Left renal pelvis (tissue), 4 donors: Measurements from ENCODE around the gene PAX1. TPM values are rescaled to one million over a fixed set of nuclear protein-coding genes. Genes with fewer than 3 reads are reported as not detected.
A peak's percentile ranks its signal among the peaks of the same experiment; 100 is the strongest.

Experiments
- DNase-seq, 4 donors: peaks; one replicate each; pipeline ENCODE4 v3.0.0-alpha.2; 2013; ENCODE audit warnings: low read depth in 4 of 4, low spot score in 3 of 4
- polyA plus RNA-seq, 4 donors: library from polyadenylated mRNA; unstranded; fragments of 120-200 nt; gene quantifications; one replicate each; pipeline ENCODE4 v1.2.1, GENCODE V29; 2013; ENCODE audit not compliant: insufficient read length in 4 of 4

Gene PAX1
- polyA plus RNA-seq = 1 to 10 TPM in 1 of 4 donors, under 1 TPM in 1, not detected in 2; 0.14 to 3.0 TPM

DNA sequence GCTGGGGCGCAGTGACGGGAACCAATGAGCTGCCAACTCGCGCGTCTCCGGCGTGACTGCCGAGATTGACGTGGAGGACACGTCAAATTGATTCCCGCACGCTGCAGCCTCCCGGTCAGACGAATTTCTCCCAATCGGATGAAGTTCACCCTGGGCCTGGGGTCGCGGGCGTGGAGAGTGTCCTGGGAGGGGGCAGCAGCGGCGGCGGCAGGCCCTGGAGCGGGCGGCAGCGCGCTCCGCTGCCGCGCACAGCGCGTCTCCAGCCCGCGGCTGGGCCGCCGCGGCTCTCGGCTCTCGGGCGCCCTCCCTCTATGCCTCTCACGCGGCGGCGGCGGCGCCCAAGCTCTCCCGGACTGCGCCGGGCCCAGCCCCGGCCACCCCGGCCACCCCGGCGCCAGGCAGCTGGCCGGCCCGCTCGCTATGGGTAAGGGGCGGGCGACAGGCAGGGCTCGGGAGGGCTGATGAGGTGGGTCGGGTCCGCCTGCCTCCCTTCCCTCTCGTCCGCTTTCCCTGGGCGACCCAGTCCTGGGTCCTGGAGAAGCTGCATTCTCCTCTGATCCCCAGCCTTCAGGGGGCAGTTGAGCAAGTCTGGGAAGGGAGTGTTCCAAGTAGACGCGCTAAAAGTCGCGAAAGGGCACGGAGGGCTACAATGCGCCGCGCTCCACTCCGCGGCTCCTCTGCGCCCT, at the start of gene PAX1:
Gene PAX1, plus strand, starts transcription at position 90 of the 686 bp plus-strand sequence. Its CDS starts 49 bp downstream, at position 139.
- no peak for DNase-seq

- no peak for DNase-seq
These were observed 49.0 kb upstream of the PAX1 start for GRCh38 chr20:21656308-21657067.

DNA sequence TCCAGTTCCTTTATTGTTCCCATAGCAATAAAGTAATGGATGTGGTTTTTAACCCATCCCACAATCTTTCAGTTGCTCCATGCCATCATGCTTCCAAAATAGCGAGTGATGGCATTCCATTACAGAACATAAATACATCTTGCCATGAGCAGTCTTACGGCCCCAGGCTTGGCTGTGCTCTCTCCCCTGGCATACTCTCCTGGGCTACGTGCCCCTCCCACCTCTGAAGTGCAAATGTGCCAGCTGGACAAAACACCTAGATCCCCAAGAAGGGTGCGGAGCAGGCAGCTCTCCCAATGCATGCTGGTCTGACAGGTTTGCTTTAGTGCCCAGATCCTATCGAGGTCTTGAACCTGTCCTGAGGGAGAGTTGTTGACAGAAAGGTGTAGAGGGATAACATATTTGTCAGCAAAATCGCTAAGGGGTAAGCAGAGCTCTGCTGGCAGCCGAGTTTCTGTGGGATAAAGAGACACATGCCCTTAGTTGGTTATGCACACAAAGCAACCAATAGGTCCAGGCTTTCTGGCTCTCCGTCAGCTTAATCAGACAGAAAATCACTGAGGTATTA, 43.9 kb upstream of the PAX1 start:
- DNase-seq = no peak

DNA sequence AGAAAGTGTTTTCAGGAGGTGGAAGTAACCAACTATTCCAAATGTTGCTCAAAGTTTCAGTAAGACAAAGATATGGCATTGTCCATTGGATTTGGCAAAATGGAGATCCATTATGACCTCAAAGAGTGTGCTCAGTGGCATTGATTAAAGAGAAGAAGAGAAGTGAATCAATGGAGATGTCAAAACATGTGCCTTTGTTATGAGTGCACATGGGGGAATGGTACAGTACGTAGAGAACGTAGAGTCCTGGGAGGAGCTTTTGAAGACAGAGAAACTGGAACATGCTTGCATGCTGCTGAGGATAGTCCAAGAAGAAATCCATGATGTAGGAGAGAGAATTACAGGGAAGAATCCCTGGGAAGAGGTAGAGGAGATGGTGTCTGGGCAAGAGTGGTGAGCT, 42.0 kb upstream of the PAX1 start:
- no peak for DNase-seq

- DNase-seq = no peak
These were observed 39.6 kb upstream of the PAX1 start for GRCh38 chr20:21665687-21666446.

DNA sequence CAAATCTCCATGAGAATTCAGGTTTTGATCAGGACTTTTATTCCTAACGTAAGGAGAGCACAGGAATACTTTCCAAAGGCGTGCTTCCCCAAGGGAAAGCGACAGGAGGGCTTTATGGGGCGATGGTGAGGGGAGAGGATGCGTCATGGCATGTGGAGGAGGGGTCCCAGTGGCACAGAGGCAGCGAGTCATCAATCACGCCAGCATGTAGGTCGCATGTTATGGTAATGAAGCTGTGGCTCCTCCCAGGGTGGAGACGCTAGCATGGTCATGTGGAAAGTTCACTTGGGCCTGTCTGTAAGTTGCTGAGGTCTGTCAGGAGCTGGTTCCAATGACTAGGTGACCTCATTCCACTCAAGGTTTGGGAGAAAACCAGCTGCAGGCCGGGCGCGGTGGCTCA, 35.3 kb upstream of the PAX1 start:
- no peak for DNase-seq

GRCh38 chr20:21670981-21671380, 34.5 kb upstream of the PAX1 start:
- no peak for DNase-seq

GRCh38 chr20:21677261-21677660, 28.2 kb upstream of the PAX1 start:
- DNase-seq = no peak

DNA sequence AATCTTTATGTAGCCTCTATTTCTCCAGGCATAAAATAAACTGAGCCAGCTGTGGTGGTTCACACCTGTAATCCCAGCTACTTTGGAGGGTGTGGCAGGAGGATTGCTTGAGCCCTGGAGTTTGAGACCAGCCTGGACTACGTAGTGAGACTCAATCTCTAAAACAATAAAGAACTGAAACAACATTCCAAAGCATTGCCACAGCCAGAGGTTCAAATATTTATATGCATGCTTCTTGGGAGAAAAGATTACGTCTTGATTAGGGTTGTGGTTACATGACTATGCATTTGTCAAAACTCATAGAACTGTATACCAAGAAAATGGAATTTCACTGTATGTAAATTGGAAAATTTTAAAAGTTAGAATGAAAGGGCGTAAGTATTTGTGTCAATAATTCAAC, 27.7 kb upstream of the PAX1 start:
- no peak for DNase-seq

- no peak for DNase-seq
These were observed 24.1 kb upstream of the PAX1 start for GRCh38 chr20:21681234-21681921.

DNA sequence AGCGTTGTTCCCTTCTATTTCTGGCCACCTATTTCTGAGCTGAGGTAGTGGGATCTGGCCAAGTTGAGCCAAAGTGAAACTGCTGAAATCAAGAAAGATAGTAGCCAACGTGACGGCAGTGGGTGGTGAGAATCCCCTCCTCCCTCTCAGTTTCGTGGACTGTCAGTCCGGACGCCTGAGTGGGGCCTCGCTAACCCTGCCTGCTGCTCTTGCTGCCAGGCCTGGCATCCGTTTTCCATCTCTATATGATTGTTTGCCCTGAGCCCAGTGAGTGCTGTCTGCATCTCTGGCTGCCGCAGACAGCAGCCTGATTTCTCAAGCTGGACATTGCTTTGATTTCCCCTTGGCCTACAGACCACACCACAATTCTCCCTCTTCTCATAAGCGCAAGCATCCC, 23.5 kb upstream of the PAX1 start:
- DNase-seq = no peak

DNA sequence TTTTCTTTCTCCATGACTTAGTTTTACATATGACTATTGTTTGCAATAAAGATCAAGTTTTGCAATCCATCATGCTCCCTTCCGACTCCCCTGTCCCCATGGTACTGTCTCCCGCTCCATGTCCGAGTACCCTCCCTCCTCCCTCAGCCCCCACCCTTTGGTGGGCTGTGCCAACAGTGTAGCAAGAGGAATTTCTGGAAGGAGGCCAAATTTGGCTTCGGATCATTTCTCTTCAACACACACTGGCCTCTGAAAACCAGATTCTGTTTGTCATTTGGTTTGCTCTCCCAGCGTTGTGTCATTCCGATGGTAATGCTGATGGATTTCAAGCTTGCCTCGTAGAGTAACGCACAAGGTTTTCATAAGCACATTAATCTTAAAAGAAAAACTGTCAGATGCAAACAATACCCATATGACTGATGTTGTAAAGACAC, 22.9 kb upstream of the PAX1 start:
- DNase-seq = peak; percentile 53 to 85 (median 62)

DNA sequence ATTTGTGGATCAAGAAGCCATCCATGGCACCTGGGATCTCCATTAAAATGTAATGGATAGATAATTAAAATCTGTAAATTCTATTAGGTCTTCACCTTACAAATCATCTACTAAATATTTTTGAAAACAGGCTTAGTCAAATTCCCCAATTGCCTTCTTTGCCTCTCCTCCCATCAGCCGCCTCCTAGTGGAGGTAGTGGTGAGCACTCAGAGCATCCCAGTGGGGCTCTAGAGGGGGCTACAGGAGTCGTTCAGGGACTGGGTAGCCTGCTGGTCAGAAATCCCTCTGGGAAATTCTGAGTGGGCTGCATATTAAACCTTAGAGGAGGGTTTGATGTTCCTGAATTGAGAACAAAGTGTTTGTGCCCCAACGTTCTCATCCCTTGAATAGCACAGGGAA, 20.8 kb upstream of the PAX1 start:
- DNase-seq = no peak

GRCh38 chr20:21685981-21686380, 19.5 kb upstream of the PAX1 start:
- DNase-seq = no peak

DNA sequence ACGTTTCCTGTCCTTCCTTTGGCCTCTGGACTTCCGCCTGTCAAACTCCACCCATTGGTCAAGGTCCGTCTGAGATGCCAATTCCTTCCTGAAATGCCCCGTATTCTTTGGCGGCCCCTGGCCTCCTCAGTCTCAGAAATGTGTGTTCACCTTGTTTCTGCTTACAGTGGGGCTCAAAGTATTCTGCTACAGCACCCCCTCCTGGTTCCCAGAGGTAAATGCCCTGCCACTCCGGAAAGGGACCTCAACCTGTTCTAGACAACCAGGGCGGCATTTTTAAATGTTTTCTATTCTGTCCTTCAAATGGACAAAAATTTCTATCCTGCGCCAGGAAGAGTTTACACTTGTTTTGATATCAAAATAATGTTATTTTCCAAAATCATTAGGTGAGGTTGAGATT, 12.1 kb upstream of the PAX1 start:
- no peak for DNase-seq

DNA sequence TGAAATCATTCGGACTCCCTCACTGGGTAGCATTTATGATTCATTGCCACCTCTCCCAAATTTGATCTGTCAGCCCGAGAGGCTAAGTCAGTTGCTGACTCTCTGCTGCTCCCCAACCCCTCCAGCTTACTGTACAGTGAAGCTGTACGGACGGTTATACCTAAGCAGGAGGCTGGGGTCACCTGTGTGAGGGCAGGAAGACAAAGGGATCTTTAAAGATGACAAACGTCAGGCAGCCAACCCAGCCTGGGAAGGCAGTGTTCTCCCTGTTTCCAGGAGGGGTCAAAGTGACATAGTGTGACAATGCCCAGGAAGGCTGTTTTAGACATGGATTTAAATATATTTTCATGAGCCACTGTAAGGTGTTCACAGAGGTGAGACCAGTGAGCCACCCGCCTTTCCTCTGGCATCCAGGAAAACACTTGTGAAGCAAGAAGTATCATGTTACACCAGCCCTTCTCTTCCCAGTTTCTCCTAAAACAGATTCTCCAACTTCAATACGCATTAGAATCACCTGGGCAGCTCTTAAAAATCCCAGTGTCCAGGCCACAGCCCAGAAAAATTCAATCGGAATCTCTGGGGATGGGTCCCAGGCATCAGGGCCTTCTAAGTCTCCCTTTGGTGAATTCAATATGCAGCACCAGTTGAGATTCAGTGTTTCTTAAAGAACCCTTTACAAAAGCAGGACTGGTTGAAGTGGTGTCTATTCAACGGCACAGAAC, 6.8 kb upstream of the PAX1 start:
- DNase-seq = no peak

GRCh38 chr20:21699216-21699508, 6.3 kb upstream of the PAX1 start:
- no peak for DNase-seq

- no peak for DNase-seq
These were observed 4.1 kb upstream of the PAX1 start for GRCh38 chr20:21701171-21701876.

GRCh38 chr20:21702016-21702415, 3.4 kb upstream of the PAX1 start:
- no peak for DNase-seq
